Upper lobe of right lung (tissue), 1 donor: ENCODE results near the gene ENHO. TPM values are rescaled to one million over a fixed set of nuclear protein-coding genes. Genes with fewer than 3 reads are reported as not detected.

Experiments used
- ATAC-seq: fragments of 200-7000 bp; cut with Tn5 transposase; one replicate; pipeline ENCODE4 v1.9.1; 2020; ENCODE audit warnings: mild to moderate bottlenecking, moderate library complexity
- DNase-seq: peaks from one replicate; pipeline ENCODE4 v3.0.0-alpha.2; 2020
- H3K27ac ChIP-seq: fragments of 200-600 bp; one replicate; pipeline ENCODE4 v1.8.0; 2022
- H3K27me3 ChIP-seq: fragments of 200-600 bp; one replicate; pipeline ENCODE4 v1.8.0; 2022; ENCODE audit warnings: mild to moderate bottlenecking
- H3K36me3 ChIP-seq: fragments of 200-600 bp; one replicate; pipeline ENCODE4 v1.8.0; 2022
- H3K4me1 ChIP-seq: fragments of 200-600 bp; one replicate; pipeline ENCODE4 v1.8.0; 2022
- H3K4me3 ChIP-seq: fragments of 200-600 bp; one replicate; pipeline ENCODE4 v1.8.0; 2022; ENCODE audit warnings: mild to moderate bottlenecking
- H3K9me3 ChIP-seq: fragments of 200-600 bp; one replicate; pipeline ENCODE4 v1.8.0; 2022
- CTCF ChIP-seq: fragments of 200-600 bp; IDR thresholded peaks from one replicate; pipeline ENCODE4 v1.8.0; 2022; ENCODE audit warnings: antibody characterized with exemption
- intact Hi-C: fragments of 100-400 bp; cut with DNase I; formaldehyde crosslinking; loops from one replicate; pipeline ENCODE4 v1.11.0; 2022
- total RNA-seq: library from RNA; stranded (reverse); fragmentation: NEBNext Ultra II Directional; extraction: Animal tissue kit (Norgen Biotek cat#: 25700); gene quantifications from one replicate; pipeline ENCODE4 v1.2.1, GENCODE V29; 2021
- donor health status: DM: no; HTN: yes; CAD: no; lungs with severe emphysema.

ENHO gene
- total RNA-seq, 1 donor from 2014 or later = 0.61 TPM

GRCh38 chr9:34518110-34518616, 4.6 kb downstream of the ENHO start:
- intact Hi-C loops = no loop called here
- DNase-seq (no peak), ATAC-seq (no peak)
- Histone ChIP-seq H3K27ac (no peak overlapping the region), H3K4me1 (no peaks in the 10 kb centered on the region), H3K27me3 (no peaks in the 10 kb centered on the region), H3K9me3 (no peaks in the 10 kb centered on the region), H3K4me3 (no peak overlapping the region), H3K36me3 (no peaks in the 10 kb centered on the region)
- TF ChIP-seq CTCF = no peak

- Histone ChIP-seq H3K27ac (no peak overlapping the region), H3K27me3 (no peaks in the 10 kb centered on the region), H3K4me3 (no peak overlapping the region), H3K9me3 (no peaks in the 10 kb centered on the region), H3K36me3 (no peaks in the 10 kb centered on the region), H3K4me1 (no peaks in the 10 kb centered on the region)
- no peak for TF ChIP-seq CTCF
- DNase-seq (no peak), ATAC-seq (no peak)
- intact Hi-C loops = no loop called here
These were observed 5.6 kb downstream of the ENHO start for GRCh38 chr9:34517185-34517584.

GRCh38 chr9:34515959-34516358, 6.8 kb downstream of the ENHO start:
- no peaks in the 10 kb centered on the region for H3K27me3 ChIP-seq
- intact Hi-C loops = no loop called here
- no peak for TF ChIP-seq CTCF
- ATAC-seq = no peak
- no peak overlapping the region for H3K4me3 ChIP-seq
- no peaks in the 10 kb centered on the region for H3K4me1 ChIP-seq
- H3K27ac ChIP-seq = no peak overlapping the region
- no peak for DNase-seq
- H3K36me3 ChIP-seq = no peaks in the 10 kb centered on the region
- no peaks in the 10 kb centered on the region for H3K9me3 ChIP-seq

GRCh38 chr9:34514816-34515215, 8.0 kb downstream of the ENHO start:
- Histone ChIP-seq H3K27ac (no peak overlapping the region), H3K36me3 (no peaks in the 10 kb centered on the region), H3K27me3 (no peaks in the 10 kb centered on the region), H3K4me1 (no peaks in the 10 kb centered on the region), H3K4me3 (no peak overlapping the region), H3K9me3 (no peaks in the 10 kb centered on the region)
- DNase-seq = no peak
- no peak for ATAC-seq
- intact Hi-C loops = no loop called here
- TF ChIP-seq CTCF = no peak

GRCh38 chr9:34514401-34514800, 8.4 kb downstream of the ENHO start:
- no peak for DNase-seq
- ATAC-seq = no peak

More at GRCh38 chr9:34514401-34514800, 8.4 kb downstream of the ENHO start:
- Histone ChIP-seq H3K27ac (no peak overlapping the region), H3K36me3 (no peaks in the 10 kb centered on the region), H3K27me3 (no peaks in the 10 kb centered on the region), H3K9me3 (no peaks in the 10 kb centered on the region), H3K4me3 (no peak overlapping the region), H3K4me1 (no peaks in the 10 kb centered on the region)
- intact Hi-C loops = no loop called here
- no peak for TF ChIP-seq CTCF
